GM19452 (cell line): Measurements from ENCODE around the gene PIH1D1.

Experiments used
- ATAC-seq: cut with Tn5 transposase; IDR thresholded peaks from one replicate; pipeline ENCODE4 v1.9.1; 2021; ENCODE audit not compliant: unreplicated experiment

Gene PIH1D1

GRCh38 chr19:49436381-49437017 is 15.1 kb downstream of the PIH1D1 start:
- ATAC-seq: no peak

DNA sequence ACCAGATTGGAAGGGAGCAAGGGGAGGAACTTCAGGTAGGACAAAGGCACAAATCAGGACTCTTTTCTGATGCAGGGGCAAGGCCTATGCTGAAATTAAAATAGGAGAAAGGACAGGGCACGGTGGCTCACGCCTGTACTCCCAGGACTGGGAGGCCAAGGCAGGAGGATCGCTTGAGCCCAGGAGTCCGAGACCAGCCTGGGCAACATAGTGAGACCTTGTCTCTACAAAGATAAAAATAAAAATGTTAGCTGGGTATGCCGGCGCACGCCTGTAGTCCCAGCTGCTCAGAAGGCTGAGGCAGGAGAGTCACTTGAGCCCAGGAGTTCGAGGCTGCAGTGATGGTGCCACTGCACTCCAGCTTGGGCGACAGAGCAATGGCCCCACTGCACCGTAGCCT is 15.9 kb downstream of the PIH1D1 start:
- ATAC-seq: no peak

- ATAC-seq: no peak
These were observed 16.6 kb downstream of the PIH1D1 start for GRCh38 chr19:49434907-49435583.

- ATAC-seq: no peak
These were observed 18.2 kb downstream of the PIH1D1 start for GRCh38 chr19:49433240-49433901.

DNA sequence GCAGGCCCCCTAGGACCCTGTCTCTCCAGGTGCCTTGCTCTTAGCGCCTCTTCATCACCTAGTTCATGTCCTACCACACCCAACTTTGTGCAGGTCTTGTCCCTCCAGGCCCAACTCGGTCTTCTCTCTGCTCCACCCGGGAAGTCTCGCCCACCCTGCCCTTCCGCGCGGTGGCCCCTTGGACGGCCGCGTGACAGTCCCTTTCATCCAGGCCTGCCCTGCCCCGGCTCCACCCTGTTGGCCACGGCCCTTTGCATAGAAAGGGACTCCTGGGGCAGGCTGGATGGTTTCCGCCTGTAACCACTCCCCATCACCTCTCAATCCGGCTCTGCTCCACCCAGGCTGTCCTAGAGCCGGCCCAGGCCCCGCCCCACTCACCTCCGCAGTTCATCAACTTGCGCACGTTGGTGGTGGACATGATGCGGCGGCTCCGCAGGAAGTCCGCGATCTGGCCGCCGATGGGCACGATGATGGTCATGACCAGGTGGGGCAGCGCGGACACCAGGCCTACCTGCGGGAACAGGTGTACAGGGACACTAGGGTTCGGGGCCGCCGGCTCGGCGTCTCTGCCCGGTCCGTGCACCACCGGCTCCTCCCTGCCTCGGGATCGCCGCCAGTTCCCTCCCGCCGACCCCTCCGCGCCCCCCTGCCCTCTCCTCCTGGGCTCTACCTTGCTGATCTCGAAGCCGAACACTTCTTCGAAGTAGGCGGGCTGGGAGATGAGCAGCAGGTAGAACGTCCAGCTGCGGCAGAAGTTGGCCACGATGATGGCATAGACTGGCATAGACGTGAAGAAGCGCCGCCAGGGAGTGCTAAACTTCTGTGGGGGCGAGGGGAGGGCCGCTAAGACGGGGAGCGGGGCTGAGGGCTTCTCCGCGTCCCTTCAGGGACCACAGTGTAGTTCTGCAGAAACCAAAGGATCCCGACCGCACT is 19.2 kb downstream of the PIH1D1 start:
- ATAC-seq: no peak

GRCh38 chr19:49431330-49431749 is 20.3 kb downstream of the PIH1D1 start:
- ATAC-seq: no peak

GRCh38 chr19:49430678-49431329 is 20.8 kb downstream of the PIH1D1 start:
- no peak for ATAC-seq

DNA sequence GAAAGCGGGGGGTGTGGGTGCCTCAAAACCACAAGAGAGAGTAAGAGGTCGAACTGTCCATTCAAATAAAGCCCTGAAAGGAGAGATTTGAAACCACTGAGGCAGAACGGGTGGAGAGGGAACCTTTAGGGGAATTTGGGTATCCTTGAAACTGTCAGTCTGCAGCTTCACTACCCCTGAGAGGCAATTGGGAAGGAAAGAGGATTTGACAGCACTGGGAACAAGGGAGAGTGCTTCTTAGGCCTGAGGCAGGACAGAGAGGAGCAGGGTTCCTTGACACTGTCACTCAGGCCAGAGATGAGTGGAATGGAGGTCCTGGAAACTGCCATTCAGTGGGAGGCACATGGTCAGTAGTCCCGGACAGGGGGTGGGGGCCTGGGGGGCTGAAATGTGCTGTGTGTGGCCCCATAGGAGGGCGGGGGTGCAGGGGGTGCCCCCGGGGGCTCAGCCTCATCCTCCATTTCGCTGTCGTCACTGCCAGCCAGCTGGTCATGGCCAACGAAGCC is 21.4 kb downstream of the PIH1D1 start:
- no peak for ATAC-seq

DNA sequence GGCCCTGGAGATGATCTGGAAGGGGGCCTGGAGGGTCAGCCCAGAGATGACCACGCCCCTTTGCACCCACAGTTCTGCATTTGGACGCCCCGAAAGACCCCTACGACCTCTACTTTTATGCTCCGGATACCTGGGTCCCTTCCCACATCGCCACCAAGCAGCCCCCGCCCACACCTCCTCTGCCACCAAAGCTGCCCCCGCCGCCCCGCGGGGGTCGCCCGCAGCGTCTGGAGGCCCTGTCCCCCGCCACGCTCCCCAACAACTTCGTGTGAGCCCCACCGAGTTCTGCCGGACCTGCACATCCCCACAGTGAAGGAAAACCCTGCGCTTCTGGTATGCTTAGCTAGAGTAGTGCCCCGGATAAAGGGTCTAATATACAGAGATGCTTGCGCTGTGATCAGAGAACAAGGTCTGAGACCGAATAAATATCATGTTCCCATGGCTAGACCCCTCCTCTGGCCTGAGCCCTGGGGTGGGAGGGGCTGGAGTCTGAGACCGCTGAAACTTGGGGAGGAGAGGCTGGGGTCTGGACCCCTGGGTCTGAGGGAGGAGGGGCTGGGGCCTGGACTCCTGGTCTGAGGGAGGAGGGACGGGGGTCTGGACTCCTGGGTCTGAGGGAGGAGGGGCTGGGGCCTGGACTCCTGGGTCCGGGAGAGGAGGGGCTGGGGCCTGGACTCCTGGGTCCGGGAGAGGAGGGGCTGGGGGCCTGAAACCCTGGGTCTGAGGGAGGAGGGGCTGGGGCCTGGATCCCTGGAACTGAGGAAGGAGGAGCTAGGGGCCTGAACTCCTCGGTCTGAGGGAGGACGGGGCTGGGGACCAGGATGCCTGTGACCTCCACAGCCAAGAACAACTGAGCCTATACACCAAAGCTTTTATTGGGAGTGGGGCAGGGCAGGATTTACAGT is 22.8 kb downstream of the PIH1D1 start:
- no peak for ATAC-seq

DNA sequence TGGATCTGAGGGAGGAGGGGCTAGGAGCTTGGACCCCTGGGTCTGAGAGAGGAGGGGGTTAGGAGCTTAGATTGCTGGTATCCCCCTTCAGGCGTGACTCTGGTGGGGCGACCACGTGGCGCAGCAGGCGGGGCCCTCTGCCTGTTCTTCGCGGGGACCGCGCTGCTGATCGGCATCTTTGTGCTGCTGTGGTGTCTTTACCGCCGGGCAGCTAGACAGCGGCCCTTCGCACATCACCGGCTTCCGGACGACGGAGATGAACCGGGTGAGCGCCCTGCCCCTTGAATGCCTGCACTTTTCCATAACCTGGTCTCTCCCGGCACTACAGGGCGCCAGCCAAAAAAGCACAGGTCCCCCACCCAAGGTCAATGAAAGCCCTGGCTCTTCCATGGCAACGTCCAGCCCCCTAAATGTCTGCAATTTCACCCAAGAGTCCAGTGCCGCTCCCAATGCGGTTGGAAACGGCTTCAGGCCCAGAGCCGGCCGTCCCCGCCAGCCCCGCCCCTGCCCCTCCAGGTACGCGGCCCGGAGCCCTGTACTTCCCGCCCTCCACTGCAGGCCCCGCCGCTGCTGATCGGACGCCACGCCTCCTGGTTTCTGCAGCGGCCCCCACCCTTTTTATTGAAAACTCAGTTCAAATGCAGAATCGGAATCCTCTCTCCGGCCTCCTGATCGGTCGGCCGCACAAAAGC is 23.6 kb downstream of the PIH1D1 start:
- ATAC-seq: no peak

DNA sequence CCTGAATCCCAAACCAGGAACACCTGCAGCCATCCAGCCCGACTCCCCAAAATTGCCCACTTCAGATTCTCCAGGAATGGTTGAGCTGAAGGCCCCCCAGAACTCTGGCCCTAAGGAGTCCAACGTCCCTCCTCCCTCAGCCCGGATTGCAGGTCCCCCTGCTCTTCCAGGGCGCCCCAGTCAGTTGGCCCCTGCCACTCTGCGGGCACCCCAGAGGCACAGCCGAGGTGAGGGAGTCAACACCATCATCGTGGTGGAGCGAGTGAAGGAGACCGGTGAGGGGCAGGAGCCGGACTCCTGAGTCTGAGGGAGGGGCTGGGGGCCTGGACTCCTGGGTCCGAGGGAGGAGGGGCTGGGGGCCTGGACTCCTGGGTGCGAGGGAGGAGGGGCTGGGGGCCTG is 24.3 kb downstream of the PIH1D1 start:
- no peak for ATAC-seq

- no peak for ATAC-seq
These were observed 25.6 kb downstream of the PIH1D1 start for GRCh38 chr19:49425922-49426592.

- ATAC-seq: no peak
These were observed 26.4 kb downstream of the PIH1D1 start, which contains the start of gene GFY for GRCh38 chr19:49425178-49425577. GFY (plus strand) TSS chr19:49425388; CDS start chr19:49426431, 1,043 bp downstream.

GRCh38 chr19:49423985-49424303 is 27.7 kb downstream of the PIH1D1 start:
- no peak for ATAC-seq

- ATAC-seq: no peak
These were observed 28.3 kb downstream of the PIH1D1 start, which contains the start of gene PTH2 for GRCh38 chr19:49423071-49423984. PTH2 (minus strand) TSS chr19:49423441; CDS start chr19:49423339, 102 bp downstream.

GRCh38 chr19:49422407-49423070 is 29.1 kb downstream of the PIH1D1 start:
- no peak for ATAC-seq

- no peak for ATAC-seq
These were observed 29.8 kb downstream of the PIH1D1 start for GRCh38 chr19:49421878-49422202.
